ENCODE measurements around the gene TOR1B. TPM values are rescaled to one million over a fixed set of nuclear protein-coding genes. Genes with fewer than 3 reads are reported as not detected.
"Not testable (repeated sequence)": the region's sequence is repeated elsewhere in the genome, so short reads cannot be mapped to it uniquely, and the experiment has no call there.

TOR1B gene
- polyA plus RNA-seq, 4 donors: 7.0 to 22.9 (median 16.9) TPM

GRCh38 chr9:129761293-129761900 is 41.6 kb upstream of the TOR1B start:
- DNase-seq: peak; percentile 13 to 78
- peaks cover 0 to 15% (median 0%) of the 10 kb centered on the region in 3 donors for H3K4me1 ChIP-seq (ENCODE audit: control insufficient read depth in 3 of 3, insufficient read depth in 2 of 3, low read depth in 1 of 3, low read length in 2 of 3)
- H3K9me3 ChIP-seq (ENCODE audit: control insufficient read depth in 2 of 2, insufficient read depth in 1 of 2, low read depth in 1 of 2, low read length in 1 of 2): no peaks in the 10 kb centered on the region
- H3K4me3 ChIP-seq (ENCODE audit: low read depth in 1 of 3, low read length in 3 of 3): no peak overlapping the region
- H3K27me3 ChIP-seq (ENCODE audit: control insufficient read depth in 3 of 3, insufficient read depth in 3 of 3, low read length in 3 of 3): no peaks in the 10 kb centered on the region
- WGBS, 3 donors: 43 to 51% (median 45%) methylated on average over 9 to 11 of the region's 11 CpGs
- H3K27ac ChIP-seq (ENCODE audit: low read depth in 1 of 3, low read length in 2 of 3): peak overlapping the region in 2 of 3 donors; percentile 77 to 88
- FAIRE-seq: no peak
- H3K36me3 ChIP-seq (ENCODE audit: control insufficient read depth in 3 of 3, insufficient read depth in 2 of 3, low read depth in 1 of 3, low read length in 3 of 3): no peaks in the 10 kb centered on the region

- H3K36me3 ChIP-seq (ENCODE audit: control insufficient read depth in 3 of 3, insufficient read depth in 2 of 3, low read depth in 1 of 3, low read length in 3 of 3): no peaks in the 10 kb centered on the region
- H3K4me3 ChIP-seq (ENCODE audit: low read depth in 1 of 3, low read length in 3 of 3): no peak overlapping the region
- peaks cover 0 to 15% (median 0%) of the 10 kb centered on the region in 3 donors for H3K4me1 ChIP-seq (ENCODE audit: control insufficient read depth in 3 of 3, insufficient read depth in 2 of 3, low read depth in 1 of 3, low read length in 2 of 3)
- no peaks in the 10 kb centered on the region for H3K27me3 ChIP-seq (ENCODE audit: control insufficient read depth in 3 of 3, insufficient read depth in 3 of 3, low read length in 3 of 3)
- H3K27ac ChIP-seq (ENCODE audit: low read depth in 1 of 3, low read length in 2 of 3): peak overlapping the region in 2 of 3 donors; percentile 77 to 88
- DNase-seq: peak; percentile 31 to 34
- 28 to 39% (median 33%) methylated on average over 6 of the region's 6 CpGs for WGBS, 3 donors
- no peaks in the 10 kb centered on the region for H3K9me3 ChIP-seq (ENCODE audit: control insufficient read depth in 2 of 2, insufficient read depth in 1 of 2, low read depth in 1 of 2, low read length in 1 of 2)
- FAIRE-seq: no peak
These were observed 41.0 kb upstream of the TOR1B start for GRCh38 chr9:129761901-129762369.

DNA sequence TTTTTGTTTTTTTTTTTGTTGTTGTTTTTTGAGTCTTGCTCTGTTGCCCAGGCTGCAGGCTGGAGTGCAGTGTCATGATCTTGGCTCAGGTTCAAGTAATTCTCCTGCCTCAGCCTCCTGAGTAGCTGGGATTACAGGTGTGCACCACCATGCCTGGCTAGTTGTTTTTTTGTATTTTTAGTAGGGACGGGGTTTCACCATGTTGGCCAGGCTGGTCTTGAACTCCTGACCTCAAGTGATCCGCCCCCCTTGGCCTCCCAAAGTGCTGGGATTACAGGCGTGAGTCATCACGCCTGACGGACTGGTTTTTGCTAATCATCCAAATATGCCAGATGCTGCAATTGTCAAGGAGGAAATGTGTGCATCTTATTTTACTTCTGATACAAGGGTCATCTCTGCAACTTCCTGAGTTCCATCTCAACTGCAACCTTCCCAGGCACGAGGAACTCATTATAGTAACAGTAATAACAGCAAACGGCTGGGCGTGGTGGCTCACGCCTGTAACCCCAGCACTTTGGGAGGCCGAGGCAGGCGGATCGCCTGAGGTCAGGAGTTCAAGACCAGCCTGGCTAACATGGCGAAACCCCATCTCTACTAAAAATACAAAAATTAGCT is 40.5 kb upstream of the TOR1B start:
- DNase-seq: peak; percentile 21 to 60
- H3K36me3 ChIP-seq (ENCODE audit: control insufficient read depth in 3 of 3, insufficient read depth in 2 of 3, low read depth in 1 of 3, low read length in 3 of 3): not testable (repeated sequence)
- H3K4me1 ChIP-seq (ENCODE audit: control insufficient read depth in 3 of 3, insufficient read depth in 2 of 3, low read depth in 1 of 3, low read length in 2 of 3): peaks cover 0 to 15% (median 0%) of the 10 kb centered on the region in 3 donors

DNA sequence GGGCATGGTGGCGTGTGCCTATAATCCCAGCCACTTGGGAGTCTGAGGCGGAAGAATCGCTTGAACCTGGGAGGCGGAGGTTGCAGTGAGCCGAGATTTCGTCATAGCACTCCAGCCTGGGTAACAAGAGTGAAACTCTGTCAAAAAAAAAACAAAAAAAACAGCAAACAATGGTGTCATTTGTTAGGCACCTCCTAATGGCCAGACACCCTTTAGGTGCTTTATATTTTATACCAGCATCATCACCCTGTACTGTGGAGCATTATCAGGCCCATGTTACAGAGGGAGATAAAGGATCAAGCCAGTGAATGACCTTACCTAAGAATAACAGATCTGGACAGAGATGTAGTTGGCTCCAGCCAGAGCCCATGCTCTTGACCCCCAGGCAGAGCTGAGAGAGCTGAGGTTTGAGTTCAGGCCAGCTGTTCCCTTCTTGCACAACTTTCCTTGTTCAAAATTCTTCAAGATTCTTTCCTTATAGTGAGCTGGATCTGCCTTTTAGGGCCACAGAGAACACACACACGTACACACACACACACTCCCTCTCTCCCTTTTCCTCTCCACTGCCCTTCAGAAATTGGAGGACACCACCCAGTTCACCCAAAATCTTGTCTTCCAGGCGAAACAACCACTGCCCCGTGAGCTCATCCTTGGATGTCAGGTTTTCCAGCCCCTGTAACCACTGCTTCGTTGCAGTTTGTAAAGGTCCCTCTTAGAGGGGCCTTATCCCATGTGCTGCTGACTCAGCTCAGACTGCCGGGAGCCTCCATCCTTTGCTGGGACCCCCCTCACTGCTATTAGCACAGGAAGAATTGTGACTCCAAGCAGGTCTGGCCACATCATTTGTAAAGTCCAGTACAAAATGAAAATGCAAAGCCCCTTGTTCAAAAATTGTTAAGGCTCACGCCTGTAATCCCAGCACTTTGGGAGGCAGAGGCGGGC is 39.7 kb upstream of the TOR1B start:
- 68 to 84% (median 73%) methylated on average over 13 of the region's 13 CpGs for WGBS, 3 donors
- Histone ChIP-seq H3K27me3 (ENCODE audit: control insufficient read depth in 3 of 3, insufficient read depth in 3 of 3, low read length in 3 of 3) (no peaks in the 10 kb centered on the region), H3K4me1 (ENCODE audit: control insufficient read depth in 3 of 3, insufficient read depth in 2 of 3, low read depth in 1 of 3, low read length in 2 of 3) (peaks cover 0 to 15% (median 0%) of the 10 kb centered on the region in 3 donors), H3K9me3 (ENCODE audit: control insufficient read depth in 2 of 2, insufficient read depth in 1 of 2, low read depth in 1 of 2, low read length in 1 of 2) (no peaks in the 10 kb centered on the region), H3K27ac (ENCODE audit: low read depth in 1 of 3, low read length in 2 of 3) (peak overlapping the region in 2 of 3 donors; percentile 59 to 77), H3K4me3 (ENCODE audit: low read depth in 1 of 3, low read length in 3 of 3) (no peak overlapping the region), H3K36me3 (ENCODE audit: control insufficient read depth in 3 of 3, insufficient read depth in 2 of 3, low read depth in 1 of 3, low read length in 3 of 3) (no peaks in the 10 kb centered on the region)
- FAIRE-seq: no peak
- no peak for DNase-seq

More for the DNA sequence above, 40.5 kb upstream of the TOR1B start:
- H3K27me3 ChIP-seq (ENCODE audit: control insufficient read depth in 3 of 3, insufficient read depth in 3 of 3, low read length in 3 of 3); H3K4me3 ChIP-seq (ENCODE audit: low read depth in 1 of 3, low read length in 3 of 3); FAIRE-seq; H3K9me3 ChIP-seq (ENCODE audit: control insufficient read depth in 2 of 2, insufficient read depth in 1 of 2, low read depth in 1 of 2, low read length in 1 of 2): not testable (repeated sequence)
- H3K27ac ChIP-seq (ENCODE audit: low read depth in 1 of 3, low read length in 2 of 3): peak overlapping the region in 2 of 3 donors; percentile 77 to 88
- 19 to 34% (median 31%) methylated on average over 12 to 13 of the region's 13 CpGs for WGBS, 3 donors

- FAIRE-seq (no peak), DNase-seq (peak; percentile 43 to 65)
- H3K27ac ChIP-seq (ENCODE audit: low read depth in 1 of 3, low read length in 2 of 3): no peak overlapping the region
- H3K4me3 ChIP-seq (ENCODE audit: low read depth in 1 of 3, low read length in 3 of 3): no peak overlapping the region
- no peaks in the 10 kb centered on the region for H3K36me3 ChIP-seq (ENCODE audit: control insufficient read depth in 3 of 3, insufficient read depth in 2 of 3, low read depth in 1 of 3, low read length in 3 of 3)
- WGBS, 3 donors: 35 to 68% (median 58%) methylated on average over 4 of the region's 4 CpGs
- H3K4me1 ChIP-seq (ENCODE audit: control insufficient read depth in 3 of 3, insufficient read depth in 2 of 3, low read depth in 1 of 3, low read length in 2 of 3): peaks cover 0 to 15% (median 0%) of the 10 kb centered on the region in 3 donors
- H3K9me3 ChIP-seq (ENCODE audit: control insufficient read depth in 2 of 2, insufficient read depth in 1 of 2, low read depth in 1 of 2, low read length in 1 of 2): no peaks in the 10 kb centered on the region
- H3K27me3 ChIP-seq (ENCODE audit: control insufficient read depth in 3 of 3, insufficient read depth in 3 of 3, low read length in 3 of 3): no peaks in the 10 kb centered on the region
These were observed 37.1 kb upstream of the TOR1B start for GRCh38 chr9:129765764-129766317.

DNA sequence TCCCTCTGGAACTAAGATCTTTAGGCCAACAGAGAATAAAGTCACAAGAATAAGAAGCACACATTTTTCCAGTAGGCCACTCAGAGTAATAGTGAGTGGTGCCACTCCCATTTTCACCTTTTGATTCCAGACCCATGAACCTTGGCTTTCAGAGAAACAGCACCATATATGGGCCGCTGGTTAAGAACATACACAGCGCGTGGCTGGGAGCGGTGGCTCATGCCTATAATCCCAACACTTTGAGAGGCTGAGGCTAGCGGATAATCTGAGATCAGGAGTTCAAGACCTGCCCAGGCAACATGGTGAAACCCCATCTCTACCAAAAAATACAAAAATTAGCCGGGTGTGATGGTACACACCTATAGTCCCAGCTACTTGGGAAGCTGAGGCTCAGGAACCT is 34.5 kb upstream of the TOR1B start:
- 93 to 95% (median 94%) methylated on average over 6 of the region's 6 CpGs for WGBS, 3 donors
- FAIRE-seq (no peak), DNase-seq (no peak)
- Histone ChIP-seq H3K27me3 (ENCODE audit: control insufficient read depth in 3 of 3, insufficient read depth in 3 of 3, low read length in 3 of 3) (no peaks in the 10 kb centered on the region), H3K9me3 (ENCODE audit: control insufficient read depth in 2 of 2, insufficient read depth in 1 of 2, low read depth in 1 of 2, low read length in 1 of 2) (no peaks in the 10 kb centered on the region), H3K36me3 (ENCODE audit: control insufficient read depth in 3 of 3, insufficient read depth in 2 of 3, low read depth in 1 of 3, low read length in 3 of 3) (no peaks in the 10 kb centered on the region), H3K27ac (ENCODE audit: low read depth in 1 of 3, low read length in 2 of 3) (no peak overlapping the region), H3K4me3 (ENCODE audit: low read depth in 1 of 3, low read length in 3 of 3) (no peak overlapping the region), H3K4me1 (ENCODE audit: control insufficient read depth in 3 of 3, insufficient read depth in 2 of 3, low read depth in 1 of 3, low read length in 2 of 3) (no peaks in the 10 kb centered on the region)

- no peak for DNase-seq
- Histone ChIP-seq H3K4me3 (ENCODE audit: low read depth in 1 of 3, low read length in 3 of 3) (no peak overlapping the region), H3K27ac (ENCODE audit: low read depth in 1 of 3, low read length in 2 of 3) (no peak overlapping the region), H3K27me3 (ENCODE audit: control insufficient read depth in 3 of 3, insufficient read depth in 3 of 3, low read length in 3 of 3) (no peaks in the 10 kb centered on the region), H3K9me3 (ENCODE audit: control insufficient read depth in 2 of 2, insufficient read depth in 1 of 2, low read depth in 1 of 2, low read length in 1 of 2) (no peaks in the 10 kb centered on the region), H3K4me1 (ENCODE audit: control insufficient read depth in 3 of 3, insufficient read depth in 2 of 3, low read depth in 1 of 3, low read length in 2 of 3) (no peaks in the 10 kb centered on the region), H3K36me3 (ENCODE audit: control insufficient read depth in 3 of 3, insufficient read depth in 2 of 3, low read depth in 1 of 3, low read length in 3 of 3) (no peaks in the 10 kb centered on the region)
- no peak for FAIRE-seq
- WGBS, 3 donors: 54 to 84% (median 68%) methylated on average over 5 of the region's 5 CpGs
These were observed 33.3 kb upstream of the TOR1B start for GRCh38 chr9:129769669-129770068.

DNA sequence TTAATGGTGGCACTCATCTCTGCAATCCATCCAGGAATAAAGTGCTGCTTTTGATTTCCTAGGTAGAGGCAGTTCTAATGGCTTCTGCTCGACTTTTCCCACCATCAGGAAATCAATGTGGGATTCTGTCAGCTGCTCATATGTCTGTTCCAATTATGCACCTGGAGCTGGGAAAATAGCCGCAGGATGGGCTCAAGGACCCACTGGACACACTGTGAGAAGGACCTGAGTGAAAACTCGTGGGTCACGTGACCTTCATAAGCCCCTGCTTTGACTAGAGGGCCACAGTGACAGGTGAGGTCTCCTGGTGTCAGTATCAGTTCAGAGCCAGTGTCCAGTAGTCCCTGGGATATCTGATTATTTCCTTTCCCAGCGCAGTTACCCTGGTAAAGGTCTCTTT is 32.2 kb upstream of the TOR1B start:
- Histone ChIP-seq H3K4me1 (ENCODE audit: control insufficient read depth in 3 of 3, insufficient read depth in 2 of 3, low read depth in 1 of 3, low read length in 2 of 3) (no peaks in the 10 kb centered on the region), H3K27ac (ENCODE audit: low read depth in 1 of 3, low read length in 2 of 3) (no peak overlapping the region), H3K36me3 (ENCODE audit: control insufficient read depth in 3 of 3, insufficient read depth in 2 of 3, low read depth in 1 of 3, low read length in 3 of 3) (no peaks in the 10 kb centered on the region), H3K9me3 (ENCODE audit: control insufficient read depth in 2 of 2, insufficient read depth in 1 of 2, low read depth in 1 of 2, low read length in 1 of 2) (no peaks in the 10 kb centered on the region), H3K27me3 (ENCODE audit: control insufficient read depth in 3 of 3, insufficient read depth in 3 of 3, low read length in 3 of 3) (no peaks in the 10 kb centered on the region), H3K4me3 (ENCODE audit: low read depth in 1 of 3, low read length in 3 of 3) (no peak overlapping the region)
- DNase-seq: no peak
- FAIRE-seq: no peak
- WGBS, 3 donors: 69 to 82% (median 72%) methylated on average over 5 of the region's 5 CpGs
